Mesenchymal stem cell (in vitro differentiated cells and primary cell): ENCODE results near the gene EYA4.

Experiments
- DNase-seq: peaks from one replicate; pipeline ENCODE4 v3.0.0-alpha.2; 2013
- H2AFZ ChIP-seq: one replicate; pipeline ENCODE4 v1.6.1; 2013; ENCODE audit warnings: low read depth, mild to moderate bottlenecking, control low read depth, inconsistent platforms, low read length, moderate library complexity
- H2AK5ac ChIP-seq: 2 replicates; pipeline ENCODE4 v1.6.1; 2013; ENCODE audit warnings: low read length, moderate library complexity, mild to moderate bottlenecking, inconsistent platforms; ENCODE audit not compliant: severe bottlenecking
- H2BK120ac ChIP-seq: one replicate; pipeline ENCODE4 v1.6.1; 2013; ENCODE audit warnings: low read depth, mild to moderate bottlenecking, inconsistent platforms, low read length, moderate library complexity
- H2BK12ac ChIP-seq, 2 experiments: one replicate each; pipeline ENCODE4 v1.6.1; 2013; ENCODE audit warnings: inconsistent platforms in 2 of 2, low read length in 2 of 2, mild to moderate bottlenecking in 2 of 2, moderate library complexity in 2 of 2, control low read depth in 1 of 2
- H2BK15ac ChIP-seq: one replicate; pipeline ENCODE4 v1.6.1; 2013; ENCODE audit warnings: mild to moderate bottlenecking, low read depth, inconsistent platforms; ENCODE audit not compliant: poor library complexity, severe bottlenecking
- H2BK5ac ChIP-seq: 2 replicates; pipeline ENCODE4 v1.6.1; 2013; ENCODE audit warnings: low read depth, mild to moderate bottlenecking, low read length, control low read depth, inconsistent platforms; ENCODE audit not compliant: poor library complexity, severe bottlenecking
- H3K14ac ChIP-seq, 2 experiments: one replicate each; pipeline ENCODE4 v1.6.1; 2013; ENCODE audit warnings: inconsistent platforms in 2 of 2, low read length in 2 of 2, control low read depth in 1 of 2, mild to moderate bottlenecking in 1 of 2, moderate library complexity in 1 of 2
- H3K18ac ChIP-seq, 2 experiments: one replicate each; pipeline ENCODE4 v1.6.1; 2013; ENCODE audit warnings: inconsistent platforms in 2 of 2, low read length in 2 of 2, control low read depth in 1 of 2, low read depth in 1 of 2, mild to moderate bottlenecking in 1 of 2
- H3K23ac ChIP-seq, 2 experiments: one replicate each; pipeline ENCODE4 v1.6.1; 2013; ENCODE audit warnings: inconsistent platforms in 2 of 2, low read length in 2 of 2, mild to moderate bottlenecking in 2 of 2, moderate library complexity in 2 of 2, control low read depth in 1 of 2
- H3K27ac ChIP-seq: 2 replicates; pipeline ENCODE4 v1.5.1; 2013; ENCODE audit warnings: mild to moderate bottlenecking, moderate library complexity, low read length, control low read depth, inconsistent platforms; ENCODE audit not compliant: poor library complexity, severe bottlenecking
- H3K27me3 ChIP-seq, 2 experiments: 2 replicates each; pipeline versions ENCODE4 v1.6.1 to v1.7.0; 2013; ENCODE audit warnings: low read length in 2 of 2, mild to moderate bottlenecking in 2 of 2, moderate library complexity in 2 of 2, control low read depth in 1 of 2, inconsistent platforms in 1 of 2; ENCODE audit not compliant: control insufficient read depth in 1 of 2, insufficient read depth in 1 of 2
- H3K36me3 ChIP-seq, 2 experiments: 2 replicates each; pipeline versions ENCODE4 v1.6.1 to v1.7.0; 2013; ENCODE audit warnings: low read length in 2 of 2, control low read depth in 1 of 2, inconsistent platforms in 1 of 2, low read depth in 1 of 2, mild to moderate bottlenecking in 1 of 2; ENCODE audit not compliant: insufficient read depth in 2 of 2, control insufficient read depth in 1 of 2
- H3K4ac ChIP-seq, 2 experiments: one replicate each; pipeline ENCODE4 v1.6.1; 2013; ENCODE audit warnings: inconsistent platforms in 2 of 2, low read length in 2 of 2, mild to moderate bottlenecking in 2 of 2, moderate library complexity in 2 of 2, control low read depth in 1 of 2, low read depth in 1 of 2
- H3K4me1 ChIP-seq: 2 replicates; pipeline ENCODE4 v1.6.1; 2013; ENCODE audit warnings: low read depth, low read length, control low read depth; ENCODE audit not compliant: control insufficient read depth, insufficient read depth
- H3K4me2 ChIP-seq: 2 replicates; pipeline ENCODE4 v1.6.1; 2013; ENCODE audit warnings: low read length, mild to moderate bottlenecking, inconsistent platforms; ENCODE audit not compliant: poor library complexity, severe bottlenecking
- H3K4me3 ChIP-seq, 2 experiments: 2 replicates each; pipeline versions ENCODE4 v1.5.1 to v1.7.0; 2013; ENCODE audit warnings: low read length in 2 of 2, mild to moderate bottlenecking in 2 of 2, control low read depth in 1 of 2, low read depth in 1 of 2; ENCODE audit not compliant: insufficient read depth in 1 of 2
- H3K79me1 ChIP-seq: replicated peaks from 2 replicates; pipeline ENCODE4 v1.6.1; 2013; ENCODE audit warnings: mild to moderate bottlenecking, control low read depth, low read length, inconsistent platforms; ENCODE audit not compliant: poor library complexity, severe bottlenecking
- H3K9ac ChIP-seq: 2 replicates; pipeline ENCODE4 v1.7.0; 2013; ENCODE audit warnings: mild to moderate bottlenecking, low read length, moderate library complexity
- H3K9me3 ChIP-seq: 2 replicates; pipeline ENCODE4 v1.7.0; 2013; ENCODE audit warnings: mild to moderate bottlenecking, low read length; ENCODE audit not compliant: control insufficient read depth
- H4K8ac ChIP-seq: one replicate; pipeline ENCODE4 v1.6.1; 2013; ENCODE audit warnings: inconsistent platforms, mild to moderate bottlenecking, low read length, moderate library complexity
- H4K91ac ChIP-seq: one replicate; pipeline ENCODE4 v1.6.1; 2013; ENCODE audit warnings: mild to moderate bottlenecking, low read length, inconsistent platforms
- WGBS: methylation state at CpG from one replicate; pipeline ENCODE4 v1.1.7; 2013; ENCODE audit warnings: mixed read lengths; 5-methylcytosine and 5-hydroxymethylcytosine counted together

EYA4 gene

DNA sequence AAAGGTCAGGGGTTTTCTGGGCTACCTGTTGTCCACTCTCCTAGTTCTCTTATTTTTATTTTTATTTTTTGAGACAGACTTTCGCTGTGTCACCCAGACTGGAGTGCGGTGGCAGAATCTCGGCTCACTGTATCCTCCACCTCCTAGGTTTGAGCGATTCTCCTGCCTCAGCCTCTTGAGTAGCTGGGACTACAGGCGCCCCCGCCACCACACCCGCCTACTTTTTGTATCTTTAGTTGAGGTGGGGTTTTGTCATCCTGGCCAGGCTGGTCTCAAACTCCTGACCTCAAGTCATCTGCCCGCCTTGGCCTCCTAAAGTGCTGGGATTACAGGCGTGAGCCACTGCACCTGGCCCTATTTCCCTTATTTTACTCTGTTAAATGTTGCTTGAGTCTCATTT is 149.0 kb downstream of the EYA4 start:
- WGBS, result 91% methylated on average over 9 of the region's 9 CpGs
- H3K36me3 ChIP-seq, result no peaks in the 10 kb centered on the region

DNA sequence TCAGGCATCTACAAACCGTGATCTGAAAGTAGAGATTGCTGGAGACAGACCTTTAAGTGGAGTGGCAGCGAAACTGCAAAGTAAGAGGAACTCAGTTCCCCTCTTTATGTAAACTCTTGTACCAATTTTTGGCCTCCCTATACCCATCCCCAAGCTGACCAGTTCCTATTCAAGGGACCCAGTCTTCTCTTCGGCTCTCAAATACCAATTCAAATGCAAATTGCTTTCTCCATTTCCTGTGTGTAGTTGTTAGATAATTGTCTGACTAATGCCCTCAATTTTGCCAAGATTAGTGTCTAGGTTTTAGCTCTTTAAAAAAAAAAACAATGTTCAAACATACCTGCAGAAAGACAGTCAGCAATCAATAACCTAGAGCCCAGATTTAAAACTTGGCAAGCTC is 150.9 kb downstream of the EYA4 start:
- Histone ChIP-seq H3K4me3 (no peak overlapping the region), H3K9ac (no peak overlapping the region), H3K18ac (no peak overlapping the region), H2BK5ac (no peak overlapping the region), H2AK5ac (no peak overlapping the region), H2AFZ (no peak overlapping the region), H3K36me3 (no peaks in the 10 kb centered on the region), H4K8ac (no peak overlapping the region), H3K9me3 (no peaks in the 10 kb centered on the region), H2BK15ac (no peak overlapping the region), H3K23ac (no peak overlapping the region), H3K4me1 (peaks cover 1% of the 10 kb centered on the region), H3K4ac (no peak overlapping the region), H4K91ac (no peak overlapping the region), H3K27ac (no peak overlapping the region), H3K79me1 (no peaks in the 10 kb centered on the region), H3K4me2 (no peak overlapping the region), H2BK120ac (no peak overlapping the region), H2BK12ac (no peak overlapping the region), H3K14ac (no peak overlapping the region), H3K27me3 (peaks cover 0 to 4% of the 10 kb centered on the region in 2 experiments)
- no peak for DNase-seq
- WGBS, result 79% methylated on average over 2 of the region's 3 CpGs

More for the DNA sequence above, 149.0 kb downstream of the EYA4 start:
- Histone ChIP-seq H3K14ac (no peak overlapping the region), H3K79me1 (no peaks in the 10 kb centered on the region), H3K27ac (no peak overlapping the region), H2AFZ (no peak overlapping the region), H2BK15ac (no peak overlapping the region), H3K4me2 (no peak overlapping the region), H3K4me1 (peaks cover 1% of the 10 kb centered on the region), H3K23ac (no peak overlapping the region), H3K27me3 (peaks cover 0 to 4% of the 10 kb centered on the region in 2 experiments), H2BK5ac (no peak overlapping the region), H3K9ac (no peak overlapping the region), H2AK5ac (no peak overlapping the region), H3K4ac (no peak overlapping the region), H4K8ac (no peak overlapping the region), H2BK120ac (no peak overlapping the region), H2BK12ac (no peak overlapping the region), H4K91ac (no peak overlapping the region), H3K4me3 (no peak overlapping the region), H3K9me3 (no peaks in the 10 kb centered on the region), H3K18ac (no peak overlapping the region)
- DNase-seq, result no peak

DNA sequence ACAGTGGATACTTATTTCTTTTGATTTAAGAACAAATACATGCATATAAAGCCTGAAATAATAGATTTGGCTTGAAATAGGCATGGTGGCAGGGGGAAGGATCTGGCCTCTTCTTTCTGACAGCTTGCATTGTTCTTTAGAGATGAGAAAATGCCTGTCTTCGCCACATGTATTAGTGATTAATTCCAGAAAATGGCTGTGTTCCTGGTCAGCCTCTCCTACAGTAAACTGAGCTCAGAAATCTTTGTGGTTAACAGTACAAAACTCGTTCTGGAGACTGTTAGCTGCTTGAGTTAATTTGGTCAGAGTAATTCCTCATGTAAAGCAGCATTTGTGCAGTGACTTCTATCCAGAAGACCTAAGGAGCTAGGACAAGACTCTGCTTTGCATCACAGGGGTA is 151.5 kb downstream of the EYA4 start:
- Histone ChIP-seq H3K79me1 (no peaks in the 10 kb centered on the region), H2AK5ac (no peak overlapping the region), H2AFZ (no peak overlapping the region), H3K4ac (no peak overlapping the region), H3K4me1 (peaks cover 1% of the 10 kb centered on the region), H3K14ac (no peak overlapping the region), H3K9me3 (no peaks in the 10 kb centered on the region), H3K27ac (no peak overlapping the region), H3K23ac (no peak overlapping the region), H3K27me3 (peaks cover 0 to 4% of the 10 kb centered on the region in 2 experiments), H4K8ac (no peak overlapping the region), H3K36me3 (no peaks in the 10 kb centered on the region), H2BK12ac (no peak overlapping the region), H2BK120ac (no peak overlapping the region), H2BK5ac (no peak overlapping the region), H3K9ac (no peak overlapping the region), H3K4me2 (no peak overlapping the region), H2BK15ac (no peak overlapping the region), H3K4me3 (no peak overlapping the region), H4K91ac (no peak overlapping the region), H3K18ac (no peak overlapping the region)
- 57% methylated on average over 2 of the region's 2 CpGs for WGBS
- no peak for DNase-seq

DNA sequence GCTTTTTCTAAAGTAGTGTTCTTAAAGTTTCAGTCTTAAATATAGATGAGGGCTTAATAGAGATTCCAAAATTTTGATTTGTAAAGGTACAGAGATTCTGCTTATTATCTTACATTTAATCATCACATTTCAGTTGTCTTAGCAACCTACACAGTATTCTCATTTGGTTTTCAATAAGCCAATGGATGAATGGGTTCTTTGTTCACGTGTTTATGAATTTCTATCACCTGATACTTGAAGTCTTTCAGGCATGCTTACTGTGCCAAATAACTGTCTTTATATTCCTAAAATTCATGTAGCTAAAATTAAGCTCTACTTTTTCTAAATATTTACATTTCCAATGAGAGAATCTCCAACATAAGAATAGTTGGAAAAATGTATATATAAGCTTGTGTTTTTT is 152.7 kb downstream of the EYA4 start:
- Histone ChIP-seq H3K18ac (no peak overlapping the region), H3K4me2 (no peak overlapping the region), H3K9ac (no peak overlapping the region), H3K14ac (no peak overlapping the region), H2AK5ac (no peak overlapping the region), H3K27ac (no peak overlapping the region), H2BK120ac (no peak overlapping the region), H3K27me3 (peaks cover 0 to 8% of the 10 kb centered on the region in 2 experiments), H3K4me3 (no peak overlapping the region), H4K91ac (no peak overlapping the region), H3K4me1 (no peaks in the 10 kb centered on the region), H3K79me1 (no peaks in the 10 kb centered on the region), H2AFZ (no peak overlapping the region), H3K9me3 (no peaks in the 10 kb centered on the region), H2BK12ac (no peak overlapping the region), H4K8ac (no peak overlapping the region), H3K36me3 (no peaks in the 10 kb centered on the region), H3K23ac (no peak overlapping the region), H3K4ac (no peak overlapping the region), H2BK5ac (no peak overlapping the region), H2BK15ac (no peak overlapping the region)
- DNase-seq, result no peak
- 100% methylated on average over 1 of the region's 1 CpG for WGBS
